ENCODE data around the gene TBXAS1.
A peak's percentile ranks its signal among the peaks of the same experiment; 100 is the strongest.

TBXAS1 gene

GRCh38 chr7:140022582-140023211 lies 193.6 kb downstream of the TBXAS1 start:
- DNase-seq (ENCODE audit: low read depth in 2 of 2): no peak

GRCh38 chr7:140023728-140024127 lies 194.7 kb downstream of the TBXAS1 start:
- DNase-seq (ENCODE audit: low read depth in 2 of 2): no peak

DNA sequence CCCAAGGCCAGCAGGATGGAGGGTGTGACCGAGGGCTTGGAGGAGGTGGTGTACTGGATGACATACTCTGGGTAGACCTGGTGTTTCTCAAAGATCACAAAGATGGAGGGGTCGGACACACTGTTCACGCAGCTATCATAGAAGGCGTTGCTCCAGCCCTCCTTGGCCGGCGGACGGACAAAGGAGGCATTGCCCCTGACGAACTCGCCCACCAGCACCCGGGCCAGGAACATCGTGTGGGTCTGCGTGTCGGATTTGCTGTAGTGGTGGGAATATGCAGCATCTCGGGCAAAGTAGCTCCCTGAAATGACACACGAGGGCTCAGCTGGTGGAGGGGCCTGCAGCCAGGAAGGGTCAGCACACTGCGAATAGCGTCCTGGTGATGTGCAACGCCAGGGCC lies 195.5 kb downstream of the TBXAS1 start:
- no peak for DNase-seq (ENCODE audit: low read depth in 2 of 2)

- DNase-seq (ENCODE audit: low read depth in 2 of 2): no peak
Measured at GRCh38 chr7:140025241-140025640, 196.2 kb downstream of the TBXAS1 start.

- no peak for DNase-seq (ENCODE audit: low read depth in 2 of 2)
Measured at GRCh38 chr7:140025814-140026433, 196.9 kb downstream of the TBXAS1 start.

DNA sequence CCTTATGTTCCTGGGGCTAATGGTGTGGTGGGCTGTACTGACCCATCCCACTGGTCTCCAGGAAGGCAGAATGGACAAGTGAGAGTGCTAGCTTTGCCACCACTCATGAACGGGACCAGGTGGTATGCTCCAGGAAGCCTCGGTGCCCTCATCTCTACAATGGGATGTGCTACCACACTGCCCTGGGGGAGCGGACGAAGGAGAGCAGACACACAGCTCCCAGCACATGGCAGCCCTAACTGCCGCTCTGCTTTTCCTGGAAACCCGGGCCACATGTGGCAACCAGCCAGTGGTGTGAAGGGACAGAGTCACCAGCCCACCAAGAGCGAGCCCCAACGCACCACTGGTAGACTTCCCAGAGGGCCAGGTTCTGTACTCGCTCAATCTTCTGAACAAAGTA lies 197.9 kb downstream of the TBXAS1 start:
- no peak for DNase-seq (ENCODE audit: low read depth in 2 of 2)

DNA sequence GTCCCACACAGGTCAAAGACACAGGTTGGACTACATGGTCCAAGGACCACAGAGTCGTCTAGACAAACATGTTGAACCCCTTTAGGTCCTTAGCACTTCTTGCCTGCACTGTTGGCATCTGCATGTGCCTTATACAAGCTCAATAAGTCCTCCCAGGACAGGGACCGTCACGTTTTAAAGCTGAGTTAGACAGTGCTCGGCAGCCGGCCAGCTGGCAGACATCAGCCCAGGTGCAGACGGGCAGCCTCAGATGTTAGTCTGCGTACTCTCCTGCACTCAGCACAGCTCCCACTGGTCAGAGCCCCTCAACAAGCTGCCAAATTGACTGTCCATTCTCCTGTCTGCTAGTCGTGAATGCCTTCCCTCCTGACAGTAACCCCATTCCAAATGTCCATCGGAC lies 198.8 kb downstream of the TBXAS1 start:
- no peak for DNase-seq (ENCODE audit: low read depth in 2 of 2)

DNA sequence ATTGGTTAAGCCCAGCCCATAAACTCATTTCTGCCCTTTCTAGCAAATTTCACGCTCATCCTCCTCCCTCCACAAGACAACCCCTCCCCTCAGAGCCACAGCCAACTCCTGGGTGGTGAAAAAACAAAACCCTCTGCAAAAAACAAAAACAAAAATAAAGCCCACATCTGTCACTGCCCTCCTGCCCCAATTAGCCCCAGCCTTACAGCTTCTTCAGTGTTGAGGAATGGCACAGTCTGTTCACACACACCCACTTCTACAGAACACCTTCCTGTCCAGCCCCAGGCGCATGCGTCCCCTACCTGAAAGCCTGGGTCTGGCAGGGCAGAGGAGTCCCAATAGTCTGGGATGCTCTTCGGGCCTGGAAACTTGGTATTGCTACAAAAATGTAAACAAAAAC lies 199.2 kb downstream of the TBXAS1 start:
- DNase-seq (ENCODE audit: low read depth in 2 of 2): no peak

DNA sequence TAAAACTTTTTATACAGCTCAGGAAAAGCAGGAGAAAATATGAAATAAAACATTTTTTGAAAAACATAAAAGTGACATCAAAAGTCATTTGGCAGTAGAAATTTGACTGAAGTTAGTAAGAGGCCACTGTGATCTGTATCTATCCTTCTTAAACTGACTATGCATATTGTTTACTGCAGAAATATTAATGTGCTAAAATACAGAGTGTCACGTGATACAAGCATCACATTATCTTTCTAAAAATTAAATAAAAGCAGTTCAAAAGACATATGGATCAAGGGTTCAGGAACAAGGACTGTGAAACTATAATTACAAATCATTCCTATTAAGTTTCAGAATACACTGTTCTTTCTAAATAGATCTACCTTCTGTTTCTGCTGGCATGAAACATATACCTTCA lies 200.0 kb downstream of the TBXAS1 start:
- no peak for DNase-seq (ENCODE audit: low read depth in 2 of 2)

- no peak for DNase-seq (ENCODE audit: low read depth in 2 of 2)
Measured at GRCh38 chr7:140031364-140031763, 202.3 kb downstream of the TBXAS1 start.

DNA sequence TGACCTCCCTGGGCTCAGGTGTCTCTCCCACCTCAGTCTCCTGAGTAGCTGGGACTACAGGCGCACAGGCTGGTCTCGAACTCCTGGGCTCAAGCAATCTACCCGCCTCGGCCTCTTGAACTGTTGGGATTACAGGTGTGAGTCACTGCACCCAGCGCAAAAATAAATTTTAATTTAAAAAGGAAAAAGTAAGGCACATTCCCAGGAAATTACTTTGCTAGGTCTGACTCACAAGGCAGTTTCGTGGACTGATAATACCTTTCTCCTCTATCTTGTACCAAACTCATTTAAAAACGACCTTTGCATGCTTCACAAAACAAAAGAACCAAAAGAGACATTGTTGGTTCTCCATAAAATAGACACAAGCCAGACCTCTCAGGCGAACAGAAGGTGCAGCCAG lies 204.0 kb downstream of the TBXAS1 start:
- no peak for DNase-seq (ENCODE audit: low read depth in 2 of 2)

- no peak for DNase-seq (ENCODE audit: low read depth in 2 of 2)
Measured at GRCh38 chr7:140033779-140034363, 204.8 kb downstream of the TBXAS1 start.

DNA sequence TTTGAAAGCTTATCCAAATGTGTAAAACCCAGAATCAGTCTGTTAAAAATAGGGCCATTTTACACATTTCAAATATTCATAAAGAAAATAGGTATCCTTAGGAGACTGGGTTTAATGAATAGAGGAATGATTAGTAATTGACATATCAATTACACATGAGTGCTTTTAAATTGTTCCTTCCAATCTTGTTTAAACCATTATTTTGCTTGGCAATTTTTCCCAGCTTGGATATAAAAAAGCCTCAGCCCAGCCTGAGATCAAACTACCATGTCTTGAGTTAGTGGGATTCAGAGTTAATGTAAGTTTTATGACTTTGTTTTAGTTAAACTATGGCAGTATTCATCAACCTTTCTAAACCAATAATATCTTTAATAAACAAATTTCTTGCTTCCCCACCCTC lies 205.4 kb downstream of the TBXAS1 start:
- DNase-seq (ENCODE audit: low read depth in 2 of 2): no peak

DNA sequence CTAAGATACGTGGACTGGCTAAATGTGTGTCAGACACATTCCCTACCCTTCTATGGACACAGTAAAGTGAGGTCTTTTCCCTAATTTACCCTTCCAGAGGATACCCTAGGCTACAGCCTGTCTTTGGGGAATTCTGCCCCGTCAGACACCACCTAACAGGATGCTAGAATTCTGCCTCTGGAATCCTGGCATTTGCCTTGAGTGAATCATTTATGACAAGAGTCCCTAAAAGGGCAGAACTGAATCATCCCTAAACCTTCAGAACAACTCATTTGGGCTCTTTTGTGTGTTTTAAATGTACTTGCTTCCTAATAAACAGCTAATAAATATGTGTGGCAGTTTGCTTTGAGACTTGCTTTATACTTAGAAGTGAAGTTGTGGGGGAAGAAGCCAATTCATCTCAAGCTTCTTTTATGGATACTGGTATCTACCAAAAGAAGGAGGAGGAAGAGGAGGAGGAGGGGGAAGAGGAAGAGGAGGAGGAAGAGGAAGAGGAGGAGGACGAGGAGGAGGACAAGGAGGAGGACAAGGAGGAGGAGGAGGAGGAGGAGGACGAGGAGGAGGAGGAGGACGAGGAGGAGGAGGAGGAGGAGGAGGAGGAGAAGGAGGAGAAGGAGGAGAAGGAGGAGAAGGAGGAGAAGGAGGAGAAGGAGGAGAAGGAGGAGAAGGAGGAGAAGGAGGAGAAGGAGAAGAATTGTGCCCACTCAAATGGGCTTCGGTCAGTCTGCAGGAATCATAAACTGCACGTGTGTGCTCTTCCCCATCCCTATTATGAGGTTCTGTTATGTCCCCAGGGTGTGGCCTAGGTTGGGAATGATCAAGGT lies 206.5 kb downstream of the TBXAS1 start:
- no peak for DNase-seq (ENCODE audit: low read depth in 2 of 2)

- DNase-seq (ENCODE audit: low read depth in 2 of 2): peak in 1 of 2 donors; percentile 15
Measured at GRCh38 chr7:140036224-140036962, 207.3 kb downstream of the TBXAS1 start.

GRCh38 chr7:140039066-140039465 lies 210.0 kb downstream of the TBXAS1 start:
- DNase-seq (ENCODE audit: low read depth in 2 of 2): no peak

- DNase-seq (ENCODE audit: low read depth in 2 of 2): no peak
Measured at GRCh38 chr7:140039896-140040295, 210.8 kb downstream of the TBXAS1 start.

- no peak for DNase-seq (ENCODE audit: low read depth in 2 of 2)
Measured at GRCh38 chr7:140041659-140042385, 212.8 kb downstream of the TBXAS1 start.

- DNase-seq (ENCODE audit: low read depth in 2 of 2): no peak
Measured at GRCh38 chr7:140042386-140042670, 213.3 kb downstream of the TBXAS1 start.

DNA sequence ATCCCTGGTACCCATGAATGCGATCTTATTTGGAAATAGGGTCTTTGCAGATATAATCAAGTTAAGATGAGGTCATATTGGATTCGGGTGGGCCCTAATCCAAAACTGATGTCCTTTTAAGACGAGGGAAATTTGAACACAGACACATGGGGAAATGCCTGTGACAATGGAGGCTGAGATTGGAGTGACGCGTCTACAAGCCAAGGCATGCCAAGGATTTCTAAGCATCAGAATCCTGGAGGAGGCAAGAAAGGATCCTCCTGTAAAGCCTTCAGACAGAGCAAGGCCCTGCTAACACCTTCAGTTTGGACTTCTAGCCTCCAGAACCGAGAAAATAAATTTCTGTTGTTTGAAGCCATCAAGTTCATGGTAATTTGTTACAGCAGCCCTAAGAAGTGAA lies 215.2 kb downstream of the TBXAS1 start:
- no peak for DNase-seq (ENCODE audit: low read depth in 2 of 2)

DNA sequence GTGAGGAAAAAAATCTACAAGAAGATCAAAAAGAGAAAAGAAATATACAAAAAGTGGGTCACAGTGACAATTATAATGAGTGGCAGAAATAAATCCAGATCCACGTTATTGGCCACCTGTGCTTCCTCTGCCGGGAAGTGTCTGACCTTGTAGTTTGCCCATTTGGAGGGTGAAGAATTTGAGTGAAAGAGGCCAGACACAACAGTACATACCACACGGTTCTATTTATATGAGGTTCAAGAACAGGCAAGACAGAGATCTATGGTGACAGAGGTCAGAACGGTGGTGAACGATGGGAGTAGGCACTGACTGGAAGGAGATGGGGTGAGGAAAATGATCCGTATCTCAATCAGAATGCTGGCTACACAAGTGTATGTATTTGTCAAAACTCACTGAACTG lies 216.6 kb downstream of the TBXAS1 start:
- no peak for DNase-seq (ENCODE audit: low read depth in 2 of 2)

- no peak for DNase-seq (ENCODE audit: low read depth in 2 of 2)
Measured at GRCh38 chr7:140047197-140047596, 218.1 kb downstream of the TBXAS1 start.

All from stimulated activated CD8-positive, alpha-beta memory T cell treated with anti-CD3 and anti-CD28 coated beads, Interleukin-2, amount 100 ng/mL, for 48 hours (primary cell).